ENCODE results near the gene FBXO34. TPM values are rescaled to one million over a fixed set of nuclear protein-coding genes. Genes with fewer than 3 reads are reported as not detected.
A peak's percentile ranks its signal among the peaks of the same experiment; 100 is the strongest.

Gene FBXO34
- total RNA-seq, 1 donor from 2014 or later, result 32.4 TPM

GRCh38 chr14:55347748-55348147 is 76.5 kb downstream of the FBXO34 start:
- peaks cover 4% of the 10 kb centered on the region for H3K36me3 Mint-ChIP-seq (ENCODE audit: insufficient read depth)
- no peak for DNase-seq (ENCODE audit: low spot score, unreplicated experiment)
- no peaks in the 10 kb centered on the region for H3K27me3 Mint-ChIP-seq
- H3K9me3 Mint-ChIP-seq (ENCODE audit: low read depth), result no peaks in the 10 kb centered on the region
- H3K4me1 Mint-ChIP-seq (ENCODE audit: low read depth), result peaks cover 25% of the 10 kb centered on the region
- TF ChIP-seq CTCF (IDR thresholded peaks at IDR 0.05; ENCODE audit: unreplicated experiment), result no peak
- no peak overlapping the region for H3K27ac Mint-ChIP-seq
- no peak overlapping the region for H3K4me3 Mint-ChIP-seq (ENCODE audit: low read depth)

- Mint-ChIP-seq H3K27me3 (no peaks in the 10 kb centered on the region), H3K4me3 (ENCODE audit: low read depth) (no peak overlapping the region), H3K4me1 (ENCODE audit: low read depth) (peaks cover 22% of the 10 kb centered on the region), H3K36me3 (ENCODE audit: insufficient read depth) (peaks cover 6% of the 10 kb centered on the region), H3K9me3 (ENCODE audit: low read depth) (no peaks in the 10 kb centered on the region), H3K27ac (no peak overlapping the region)
- TF ChIP-seq CTCF (IDR thresholded peaks at IDR 0.05; ENCODE audit: unreplicated experiment), result no peak
- DNase-seq (ENCODE audit: low spot score, unreplicated experiment), result no peak
These were observed 77.7 kb downstream of the FBXO34 start for GRCh38 chr14:55348766-55349453.

- Mint-ChIP-seq H3K4me3 (ENCODE audit: low read depth) (no peak overlapping the region), H3K27ac (no peak overlapping the region), H3K9me3 (ENCODE audit: low read depth) (no peaks in the 10 kb centered on the region), H3K4me1 (ENCODE audit: low read depth) (peaks cover 17% of the 10 kb centered on the region), H3K27me3 (no peaks in the 10 kb centered on the region), H3K36me3 (ENCODE audit: insufficient read depth) (peaks cover 6% of the 10 kb centered on the region)
- no peak for DNase-seq (ENCODE audit: low spot score, unreplicated experiment)
- no peak for TF ChIP-seq CTCF (IDR thresholded peaks at IDR 0.05; ENCODE audit: unreplicated experiment)
These were observed 78.3 kb downstream of the FBXO34 start for GRCh38 chr14:55349565-55349964.

GRCh38 chr14:55350461-55350860 is 79.2 kb downstream of the FBXO34 start:
- Mint-ChIP-seq H3K27me3 (no peaks in the 10 kb centered on the region), H3K27ac (peak overlapping the region; percentile 46), H3K36me3 (ENCODE audit: insufficient read depth) (peaks cover 6% of the 10 kb centered on the region), H3K9me3 (ENCODE audit: low read depth) (no peaks in the 10 kb centered on the region), H3K4me1 (ENCODE audit: low read depth) (peaks cover 15% of the 10 kb centered on the region), H3K4me3 (ENCODE audit: low read depth) (no peak overlapping the region)
- DNase-seq (ENCODE audit: low spot score, unreplicated experiment), result no peak
- TF ChIP-seq CTCF (IDR thresholded peaks at IDR 0.05; ENCODE audit: unreplicated experiment), result no peak

GRCh38 chr14:55351111-55351510 is 79.9 kb downstream of the FBXO34 start:
- Mint-ChIP-seq H3K9me3 (ENCODE audit: low read depth) (no peaks in the 10 kb centered on the region), H3K4me1 (ENCODE audit: low read depth) (peaks cover 13% of the 10 kb centered on the region), H3K4me3 (ENCODE audit: low read depth) (no peak overlapping the region), H3K27me3 (no peaks in the 10 kb centered on the region), H3K27ac (no peak overlapping the region), H3K36me3 (ENCODE audit: insufficient read depth) (peaks cover 6% of the 10 kb centered on the region)
- TF ChIP-seq CTCF (IDR thresholded peaks at IDR 0.05; ENCODE audit: unreplicated experiment), result no peak
- no peak for DNase-seq (ENCODE audit: low spot score, unreplicated experiment)
